GM19397 (cell line): Measurements from ENCODE around the gene GRK3.
"Not testable (repeated sequence)": the region's sequence is repeated elsewhere in the genome, so short reads cannot be mapped to it uniquely, and the experiment has no call there.

Source experiments
- ATAC-seq: cut with Tn5 transposase; IDR thresholded peaks from one replicate; pipeline ENCODE4 v1.9.1; 2021; ENCODE audit warnings: mild to moderate bottlenecking, moderate library complexity; ENCODE audit not compliant: unreplicated experiment

The GRK3 gene

DNA sequence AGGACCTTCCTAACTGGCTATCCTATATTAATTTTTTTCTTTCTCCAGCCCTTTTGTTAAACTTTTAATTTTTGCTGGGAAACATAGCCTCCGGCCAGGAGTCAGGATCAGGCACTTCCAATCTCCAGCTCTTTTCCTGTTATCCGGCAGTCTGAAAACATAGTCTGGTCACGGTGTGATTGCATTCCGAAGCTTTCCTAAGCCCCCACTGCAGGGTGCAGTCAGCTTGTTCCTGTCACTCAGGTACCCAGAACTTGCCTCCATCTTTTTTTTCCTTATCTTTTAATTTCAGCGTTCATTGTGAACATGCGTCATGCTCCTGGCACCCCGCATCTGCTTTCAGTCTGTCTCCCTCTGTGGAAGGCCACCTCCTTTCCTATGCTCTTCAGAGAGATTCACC is 59.4 kb downstream of the GRK3 start:
- ATAC-seq, result no peak

- no peak for ATAC-seq
These were observed 60.0 kb downstream of the GRK3 start for GRCh38 chr22:25624476-25624875.

- ATAC-seq, result not testable (repeated sequence)
These were observed 61.5 kb downstream of the GRK3 start for GRCh38 chr22:25625747-25626623.

- ATAC-seq, result no peak
These were observed 62.1 kb downstream of the GRK3 start for GRCh38 chr22:25626624-25626990.

GRCh38 chr22:25627271-25627852 is 62.9 kb downstream of the GRK3 start:
- ATAC-seq, result no peak

DNA sequence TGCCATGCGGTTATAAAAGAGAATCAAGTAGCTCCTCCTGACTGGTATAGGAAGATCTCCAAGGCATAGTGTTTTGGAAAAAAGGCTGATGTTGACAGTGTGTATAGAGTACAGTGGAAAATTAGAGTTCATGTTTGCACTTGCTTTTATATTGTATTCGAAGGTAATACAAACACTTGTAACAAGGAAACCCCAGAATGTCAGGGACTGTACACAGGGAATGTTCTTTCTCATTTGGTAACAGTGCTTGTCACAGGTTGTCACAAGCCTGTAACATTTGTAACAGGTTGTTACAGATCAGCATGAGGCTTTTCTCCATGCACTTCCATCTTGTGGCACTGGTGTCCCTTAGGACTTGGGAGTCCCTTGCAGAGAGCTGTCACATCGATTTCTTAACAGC is 64.0 kb downstream of the GRK3 start:
- ATAC-seq, result no peak

- ATAC-seq, result no peak
These were observed 65.1 kb downstream of the GRK3 start for GRCh38 chr22:25629613-25630012.

DNA sequence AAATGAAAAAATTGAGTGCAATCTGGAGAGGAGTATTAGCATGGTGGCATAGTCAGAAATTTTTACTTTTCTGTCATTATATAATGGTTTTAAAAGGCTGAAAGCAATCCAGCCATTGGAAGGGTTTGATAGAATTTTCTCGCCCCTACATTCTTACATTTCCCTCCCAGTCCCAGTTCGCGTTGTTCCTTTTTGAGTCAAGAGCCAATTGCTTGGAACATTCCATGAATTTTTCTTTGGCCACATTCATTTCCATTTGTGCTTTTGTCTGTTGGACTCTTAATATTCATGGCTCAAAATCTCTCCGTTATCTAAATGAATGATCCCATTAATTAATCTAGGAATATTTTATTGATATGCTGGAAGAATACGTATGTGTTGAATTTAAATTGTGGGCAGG is 66.0 kb downstream of the GRK3 start:
- no peak for ATAC-seq

DNA sequence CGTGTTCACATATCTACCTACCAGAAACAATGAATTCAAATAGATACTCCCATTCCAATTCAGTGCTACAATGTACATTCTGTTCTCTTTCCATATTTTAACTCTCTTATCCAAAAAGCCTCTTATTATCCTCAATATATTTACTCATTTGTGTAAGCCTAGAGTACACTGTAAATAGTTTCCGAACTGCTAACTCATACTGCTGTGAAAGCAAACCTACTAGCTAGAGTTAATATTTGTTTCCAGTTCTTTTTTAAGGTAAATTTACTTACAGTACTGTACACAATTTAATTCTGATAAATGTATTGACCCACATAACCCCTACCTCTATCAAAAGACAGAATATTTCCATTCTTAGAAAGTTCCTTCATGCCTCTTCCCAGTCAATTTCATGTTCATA is 71.8 kb downstream of the GRK3 start:
- ATAC-seq, result no peak

DNA sequence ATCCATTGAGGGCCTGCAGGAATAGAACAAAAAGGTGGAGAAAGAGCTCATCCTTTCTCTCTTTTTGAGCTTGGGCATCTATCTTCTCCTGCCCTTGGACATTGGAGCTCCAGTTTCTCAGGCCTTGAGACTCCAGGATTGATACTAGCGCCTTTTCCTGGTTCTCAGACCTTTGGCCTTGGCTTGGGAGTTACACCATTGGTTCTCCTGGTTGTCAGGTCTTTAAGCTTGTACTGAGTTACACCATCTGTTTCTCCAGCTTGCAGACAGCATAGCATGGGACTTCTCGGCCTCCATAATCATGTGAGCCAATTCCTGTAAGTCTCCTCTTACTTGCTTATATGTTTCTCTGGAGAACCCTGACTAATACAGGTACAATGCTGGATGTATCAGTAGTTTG is 72.6 kb downstream of the GRK3 start:
- no peak for ATAC-seq

GRCh38 chr22:25637672-25638071 is 73.2 kb downstream of the GRK3 start:
- no peak for ATAC-seq

DNA sequence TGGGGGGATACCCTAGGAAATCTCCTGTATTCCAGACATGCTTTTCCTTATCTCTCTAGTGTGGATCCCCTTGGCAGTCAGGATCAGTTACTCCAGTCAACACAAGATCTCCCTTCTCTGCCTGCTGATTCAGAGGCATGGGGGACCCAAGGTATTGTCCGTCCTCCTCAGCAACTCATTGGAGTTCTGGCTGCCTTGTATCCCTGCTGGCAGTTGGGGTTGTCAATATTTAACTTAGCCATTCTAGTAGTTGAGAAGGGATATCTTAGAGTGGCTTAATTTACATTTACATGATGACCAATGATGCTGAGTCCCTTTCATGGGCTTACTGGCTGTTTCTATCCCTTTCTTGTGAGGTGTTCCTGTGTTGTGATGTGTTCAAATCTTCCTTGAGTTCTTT is 74.2 kb downstream of the GRK3 start:
- ATAC-seq, result no peak

DNA sequence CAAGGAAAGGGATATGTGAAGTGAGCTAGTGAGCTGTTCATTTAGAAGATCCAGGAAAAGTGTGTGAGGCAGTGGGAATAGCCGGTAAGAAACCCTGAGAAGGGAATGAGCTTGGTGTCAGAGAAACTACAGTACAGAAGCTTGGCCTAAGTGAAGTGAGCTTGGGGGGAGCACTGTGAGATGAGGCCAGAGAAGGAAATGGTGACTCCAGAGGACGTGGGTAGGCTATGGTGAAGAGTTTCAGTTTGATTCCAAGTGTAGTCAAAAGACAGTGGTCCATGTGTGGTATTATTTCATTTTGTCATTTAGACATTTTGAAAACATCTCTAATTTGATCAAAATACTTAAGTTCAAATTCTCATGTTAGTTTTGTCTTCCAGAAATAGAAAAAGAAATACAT is 77.2 kb downstream of the GRK3 start:
- ATAC-seq, result no peak

- ATAC-seq, result no peak
These were observed 78.9 kb downstream of the GRK3 start for GRCh38 chr22:25643232-25644000.

- no peak for ATAC-seq
These were observed 79.6 kb downstream of the GRK3 start for GRCh38 chr22:25644122-25644521.

- ATAC-seq, result no peak
These were observed 80.8 kb downstream of the GRK3 start for GRCh38 chr22:25645266-25645665.

DNA sequence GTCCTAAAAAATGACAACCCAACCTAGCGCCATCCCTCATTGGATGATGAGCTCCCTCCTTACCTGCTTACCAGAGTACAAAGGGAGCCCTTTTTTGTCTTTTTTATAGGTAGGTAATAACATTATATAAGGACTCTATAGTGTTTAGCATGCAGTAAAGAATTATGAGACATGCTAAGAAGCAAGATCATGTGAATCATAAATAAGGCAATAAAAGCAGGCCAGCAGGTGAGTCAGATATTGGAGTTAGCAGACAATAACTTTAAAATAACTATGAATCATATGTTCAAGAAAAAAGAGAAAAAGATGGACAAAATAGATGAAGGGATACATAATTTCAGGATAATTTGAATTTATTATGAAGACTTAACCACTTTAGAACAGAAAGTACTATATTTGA is 81.5 kb downstream of the GRK3 start:
- ATAC-seq, result no peak

GRCh38 chr22:25650833-25651232 is 86.4 kb downstream of the GRK3 start:
- ATAC-seq, result no peak

DNA sequence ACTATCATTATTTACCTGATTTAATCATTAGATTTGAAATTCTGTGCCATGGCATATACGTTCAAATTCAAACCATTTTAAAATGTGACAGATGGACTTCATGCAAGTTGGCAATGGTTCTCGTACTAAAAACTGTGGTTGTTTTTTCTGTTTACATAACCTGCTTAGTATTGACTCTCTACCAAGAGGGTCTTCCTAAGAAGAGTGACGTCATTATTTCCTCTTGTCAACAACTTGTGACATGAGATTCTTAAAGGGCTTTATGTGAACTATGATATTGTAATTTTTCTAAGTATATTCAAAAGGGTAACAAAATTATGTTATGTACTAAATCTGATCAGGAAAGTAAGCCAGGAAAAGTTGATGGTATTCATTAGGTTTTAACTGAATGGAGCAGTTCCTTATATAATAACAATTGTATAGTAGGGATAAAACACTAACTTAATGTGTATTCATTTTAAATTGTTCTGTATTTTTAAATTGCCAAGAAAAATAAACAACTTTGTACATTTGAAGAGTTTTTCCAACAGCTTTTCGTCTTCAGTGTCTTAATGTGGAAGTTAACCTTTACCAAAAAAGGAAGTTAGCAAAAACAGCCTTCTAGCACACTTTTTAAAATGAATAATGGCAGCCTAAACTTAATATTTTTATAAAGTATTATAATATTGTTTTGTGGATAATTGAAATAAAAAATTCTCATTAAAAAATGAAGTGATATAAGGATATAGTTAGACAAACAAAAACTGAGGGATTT is 87.0 kb downstream of the GRK3 start:
- no peak for ATAC-seq

DNA sequence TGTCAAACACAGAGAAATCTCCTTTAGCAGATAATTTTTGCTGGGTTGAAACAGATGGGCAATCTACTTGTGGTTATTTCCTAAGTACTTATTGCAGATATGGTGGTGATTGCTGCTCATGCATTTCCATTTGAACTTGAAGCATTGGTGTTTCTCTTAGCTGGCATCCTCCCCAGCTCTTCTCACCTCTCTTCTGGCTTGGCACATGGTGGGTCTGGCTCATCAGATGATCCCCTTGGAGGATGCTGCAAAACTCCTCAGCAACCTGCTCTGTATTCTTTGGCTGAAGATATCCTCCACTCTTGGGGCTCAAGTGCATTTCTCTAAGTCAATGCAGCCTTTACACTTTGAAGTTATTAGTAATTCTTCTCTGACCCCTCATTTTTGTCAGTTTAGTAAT is 90.2 kb downstream of the GRK3 start:
- no peak for ATAC-seq

GRCh38 chr22:25655371-25655935 is 91.0 kb downstream of the GRK3 start:
- ATAC-seq, result no peak
